Liver (tissue), 3 donors: ENCODE data around the gene KIRREL3.

ENCODE experiments used
- EGR1 ChIP-seq, 2 donors: IDR thresholded peaks; 2 replicates each; pipeline ENCODE4 v1.6.1; 2016 to 2018; ENCODE audit warnings: antibody characterized with exemption in 2 of 2, low read depth in 2 of 2
- FOXA1 ChIP-seq: IDR thresholded peaks from 2 replicates; pipeline ENCODE4 v1.6.1; 2016; ENCODE audit warnings: antibody characterized with exemption
- TAF1 ChIP-seq: conservative IDR thresholded peaks from 2 replicates; pipeline ENCODE4 v1.6.1; 2016; ENCODE audit warnings: antibody characterized with exemption, mild to moderate bottlenecking
- YY1 ChIP-seq: IDR thresholded peaks from 2 replicates; pipeline ENCODE4 v1.6.1; 2016; ENCODE audit warnings: antibody characterized with exemption, mild to moderate bottlenecking
- TF ChIP-seq, protein P1 (sequence below): IDR thresholded peaks from 2 replicates; pipeline ENCODE4 v1.6.1; 2016; ENCODE audit warnings: antibody characterized with exemption
- TF ChIP-seq, protein P2 (sequence below): fragments of 150-350 bp; IDR thresholded peaks from 2 replicates; pipeline ENCODE4 v1.5.1; 2017; ENCODE audit warnings: improper control_type of control experiment, low read depth, low read length; ENCODE audit not compliant: missing input control
- TF ChIP-seq, protein P3 (sequence below): IDR thresholded peaks from 2 replicates; pipeline ENCODE4 v1.6.1; 2016; ENCODE audit warnings: antibody characterized with exemption, mild to moderate bottlenecking
- TF ChIP-seq, protein P4 (sequence below): IDR thresholded peaks from 2 replicates; pipeline ENCODE4 v1.6.1; 2016; ENCODE audit warnings: antibody characterized with exemption
- donor health status: healthy.
- donor health status: healthy.

DNA sequence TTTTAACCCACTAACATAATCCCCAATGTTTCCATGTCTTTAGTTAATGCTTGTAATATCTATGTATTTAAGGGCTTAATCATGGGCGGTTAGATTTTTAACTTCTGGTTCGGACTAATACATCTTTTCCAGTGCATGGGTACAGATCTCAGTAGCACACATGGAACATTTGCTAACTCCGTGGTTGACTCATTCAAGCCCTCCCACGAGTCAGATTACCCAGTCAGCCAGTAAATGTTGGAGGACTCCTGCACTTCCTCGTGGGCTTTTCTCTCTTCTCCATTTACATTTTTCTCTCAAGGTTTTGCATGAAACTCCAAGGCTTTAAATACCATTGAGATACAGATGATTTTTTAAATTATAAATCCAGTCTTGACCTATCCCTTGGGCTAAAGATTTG, 331.2 kb downstream of the KIRREL3 start:
- TF ChIP-seq, protein P1, sequence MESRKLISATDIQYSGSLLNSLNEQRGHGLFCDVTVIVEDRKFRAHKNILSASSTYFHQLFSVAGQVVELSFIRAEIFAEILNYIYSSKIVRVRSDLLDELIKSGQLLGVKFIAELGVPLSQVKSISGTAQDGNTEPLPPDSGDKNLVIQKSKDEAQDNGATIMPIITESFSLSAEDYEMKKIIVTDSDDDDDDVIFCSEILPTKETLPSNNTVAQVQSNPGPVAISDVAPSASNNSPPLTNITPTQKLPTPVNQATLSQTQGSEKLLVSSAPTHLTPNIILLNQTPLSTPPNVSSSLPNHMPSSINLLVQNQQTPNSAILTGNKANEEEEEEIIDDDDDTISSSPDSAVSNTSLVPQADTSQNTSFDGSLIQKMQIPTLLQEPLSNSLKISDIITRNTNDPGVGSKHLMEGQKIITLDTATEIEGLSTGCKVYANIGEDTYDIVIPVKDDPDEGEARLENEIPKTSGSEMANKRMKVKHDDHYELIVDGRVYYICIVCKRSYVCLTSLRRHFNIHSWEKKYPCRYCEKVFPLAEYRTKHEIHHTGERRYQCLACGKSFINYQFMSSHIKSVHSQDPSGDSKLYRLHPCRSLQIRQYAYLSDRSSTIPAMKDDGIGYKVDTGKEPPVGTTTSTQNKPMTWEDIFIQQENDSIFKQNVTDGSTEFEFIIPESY, result no peak
- TF ChIP-seq, protein P2, sequence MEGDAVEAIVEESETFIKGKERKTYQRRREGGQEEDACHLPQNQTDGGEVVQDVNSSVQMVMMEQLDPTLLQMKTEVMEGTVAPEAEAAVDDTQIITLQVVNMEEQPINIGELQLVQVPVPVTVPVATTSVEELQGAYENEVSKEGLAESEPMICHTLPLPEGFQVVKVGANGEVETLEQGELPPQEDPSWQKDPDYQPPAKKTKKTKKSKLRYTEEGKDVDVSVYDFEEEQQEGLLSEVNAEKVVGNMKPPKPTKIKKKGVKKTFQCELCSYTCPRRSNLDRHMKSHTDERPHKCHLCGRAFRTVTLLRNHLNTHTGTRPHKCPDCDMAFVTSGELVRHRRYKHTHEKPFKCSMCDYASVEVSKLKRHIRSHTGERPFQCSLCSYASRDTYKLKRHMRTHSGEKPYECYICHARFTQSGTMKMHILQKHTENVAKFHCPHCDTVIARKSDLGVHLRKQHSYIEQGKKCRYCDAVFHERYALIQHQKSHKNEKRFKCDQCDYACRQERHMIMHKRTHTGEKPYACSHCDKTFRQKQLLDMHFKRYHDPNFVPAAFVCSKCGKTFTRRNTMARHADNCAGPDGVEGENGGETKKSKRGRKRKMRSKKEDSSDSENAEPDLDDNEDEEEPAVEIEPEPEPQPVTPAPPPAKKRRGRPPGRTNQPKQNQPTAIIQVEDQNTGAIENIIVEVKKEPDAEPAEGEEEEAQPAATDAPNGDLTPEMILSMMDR, result no peak
- no peak for TF ChIP-seq TAF1
- TF ChIP-seq, protein P3, sequence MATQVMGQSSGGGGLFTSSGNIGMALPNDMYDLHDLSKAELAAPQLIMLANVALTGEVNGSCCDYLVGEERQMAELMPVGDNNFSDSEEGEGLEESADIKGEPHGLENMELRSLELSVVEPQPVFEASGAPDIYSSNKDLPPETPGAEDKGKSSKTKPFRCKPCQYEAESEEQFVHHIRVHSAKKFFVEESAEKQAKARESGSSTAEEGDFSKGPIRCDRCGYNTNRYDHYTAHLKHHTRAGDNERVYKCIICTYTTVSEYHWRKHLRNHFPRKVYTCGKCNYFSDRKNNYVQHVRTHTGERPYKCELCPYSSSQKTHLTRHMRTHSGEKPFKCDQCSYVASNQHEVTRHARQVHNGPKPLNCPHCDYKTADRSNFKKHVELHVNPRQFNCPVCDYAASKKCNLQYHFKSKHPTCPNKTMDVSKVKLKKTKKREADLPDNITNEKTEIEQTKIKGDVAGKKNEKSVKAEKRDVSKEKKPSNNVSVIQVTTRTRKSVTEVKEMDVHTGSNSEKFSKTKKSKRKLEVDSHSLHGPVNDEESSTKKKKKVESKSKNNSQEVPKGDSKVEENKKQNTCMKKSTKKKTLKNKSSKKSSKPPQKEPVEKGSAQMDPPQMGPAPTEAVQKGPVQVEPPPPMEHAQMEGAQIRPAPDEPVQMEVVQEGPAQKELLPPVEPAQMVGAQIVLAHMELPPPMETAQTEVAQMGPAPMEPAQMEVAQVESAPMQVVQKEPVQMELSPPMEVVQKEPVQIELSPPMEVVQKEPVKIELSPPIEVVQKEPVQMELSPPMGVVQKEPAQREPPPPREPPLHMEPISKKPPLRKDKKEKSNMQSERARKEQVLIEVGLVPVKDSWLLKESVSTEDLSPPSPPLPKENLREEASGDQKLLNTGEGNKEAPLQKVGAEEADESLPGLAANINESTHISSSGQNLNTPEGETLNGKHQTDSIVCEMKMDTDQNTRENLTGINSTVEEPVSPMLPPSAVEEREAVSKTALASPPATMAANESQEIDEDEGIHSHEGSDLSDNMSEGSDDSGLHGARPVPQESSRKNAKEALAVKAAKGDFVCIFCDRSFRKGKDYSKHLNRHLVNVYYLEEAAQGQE, result no peak
- TF ChIP-seq, protein P4, sequence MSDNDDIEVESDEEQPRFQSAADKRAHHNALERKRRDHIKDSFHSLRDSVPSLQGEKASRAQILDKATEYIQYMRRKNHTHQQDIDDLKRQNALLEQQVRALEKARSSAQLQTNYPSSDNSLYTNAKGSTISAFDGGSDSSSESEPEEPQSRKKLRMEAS, result no peak
- TF ChIP-seq YY1, result no peak
- TF ChIP-seq EGR1 (IDR thresholded peaks at IDR 0.05; ENCODE audit: low read depth in 2 of 2), result no peak
- TF ChIP-seq FOXA1, result no peak
